Measurements from ENCODE around the gene ETS1. TPM values are rescaled to one million over a fixed set of nuclear protein-coding genes. Genes with fewer than 3 reads are reported as not detected.

Gene ETS1
- total RNA-seq, 1 donor from 2014 or later = 37.1 TPM

- H3K27me3 ChIP-seq (ENCODE audit: control insufficient read depth in 3 of 3, insufficient read depth in 3 of 3, low read length in 3 of 3) = no peaks in the 10 kb centered on the region
- no peaks in the 10 kb centered on the region for H3K9me3 ChIP-seq (ENCODE audit: control insufficient read depth in 3 of 3, low read length in 3 of 3)
- H3K4me3 ChIP-seq (ENCODE audit: low read length in 3 of 3) = no peak overlapping the region
- peaks cover 0 to 3% (median 0%) of the 10 kb centered on the region in 3 donors for H3K4me1 ChIP-seq (ENCODE audit: control insufficient read depth in 3 of 3, insufficient read depth in 3 of 3, low read length in 3 of 3)
- no peaks in the 10 kb centered on the region for H3K36me3 ChIP-seq (ENCODE audit: control insufficient read depth in 3 of 3, insufficient read depth in 3 of 3, low read length in 3 of 3)
- H3K9ac ChIP-seq (ENCODE audit: low read depth in 1 of 3, low read length in 3 of 3) = no peak overlapping the region
- H3K27ac ChIP-seq (ENCODE audit: low read depth, low read length) = no peak overlapping the region
Observed at GRCh38 chr11:128532572-128533091, 54.7 kb downstream of the ETS1 start.

- no peak overlapping the region for H3K9ac ChIP-seq (ENCODE audit: low read depth in 1 of 3, low read length in 3 of 3)
- H3K4me1 ChIP-seq (ENCODE audit: control insufficient read depth in 3 of 3, insufficient read depth in 3 of 3, low read length in 3 of 3) = peaks cover 0 to 3% (median 0%) of the 10 kb centered on the region in 3 donors
- no peak overlapping the region for H3K4me3 ChIP-seq (ENCODE audit: low read length in 3 of 3)
- H3K36me3 ChIP-seq (ENCODE audit: control insufficient read depth in 3 of 3, insufficient read depth in 3 of 3, low read length in 3 of 3) = no peaks in the 10 kb centered on the region
- H3K9me3 ChIP-seq (ENCODE audit: control insufficient read depth in 3 of 3, low read length in 3 of 3) = no peaks in the 10 kb centered on the region
- H3K27me3 ChIP-seq (ENCODE audit: control insufficient read depth in 3 of 3, insufficient read depth in 3 of 3, low read length in 3 of 3) = no peaks in the 10 kb centered on the region
- no peak overlapping the region for H3K27ac ChIP-seq (ENCODE audit: low read depth, low read length)
Observed at GRCh38 chr11:128532016-128532571, 55.3 kb downstream of the ETS1 start.

GRCh38 chr11:128531588-128531987, 55.8 kb downstream of the ETS1 start:
- Histone ChIP-seq H3K9me3 (ENCODE audit: control insufficient read depth in 3 of 3, low read length in 3 of 3) (no peaks in the 10 kb centered on the region), H3K4me1 (ENCODE audit: control insufficient read depth in 3 of 3, insufficient read depth in 3 of 3, low read length in 3 of 3) (peaks cover 0 to 3% (median 0%) of the 10 kb centered on the region in 3 donors), H3K4me3 (ENCODE audit: low read length in 3 of 3) (no peak overlapping the region), H3K36me3 (ENCODE audit: control insufficient read depth in 3 of 3, insufficient read depth in 3 of 3, low read length in 3 of 3) (no peaks in the 10 kb centered on the region), H3K27me3 (ENCODE audit: control insufficient read depth in 3 of 3, insufficient read depth in 3 of 3, low read length in 3 of 3) (no peaks in the 10 kb centered on the region), H3K9ac (ENCODE audit: low read depth in 1 of 3, low read length in 3 of 3) (no peak overlapping the region), H3K27ac (ENCODE audit: low read depth, low read length) (no peak overlapping the region)

GRCh38 chr11:128530118-128531074, 57.0 kb downstream of the ETS1 start:
- Histone ChIP-seq H3K27ac (ENCODE audit: low read depth, low read length) (no peak overlapping the region), H3K4me3 (ENCODE audit: low read length in 3 of 3) (no peak overlapping the region), H3K9me3 (ENCODE audit: control insufficient read depth in 3 of 3, low read length in 3 of 3) (no peaks in the 10 kb centered on the region), H3K9ac (ENCODE audit: low read depth in 1 of 3, low read length in 3 of 3) (no peak overlapping the region), H3K36me3 (ENCODE audit: control insufficient read depth in 3 of 3, insufficient read depth in 3 of 3, low read length in 3 of 3) (no peaks in the 10 kb centered on the region), H3K4me1 (ENCODE audit: control insufficient read depth in 3 of 3, insufficient read depth in 3 of 3, low read length in 3 of 3) (peaks cover 0 to 7% (median 0%) of the 10 kb centered on the region in 3 donors), H3K27me3 (ENCODE audit: control insufficient read depth in 3 of 3, insufficient read depth in 3 of 3, low read length in 3 of 3) (no peaks in the 10 kb centered on the region)

- Histone ChIP-seq H3K9ac (ENCODE audit: low read depth in 1 of 3, low read length in 3 of 3) (no peak overlapping the region), H3K4me1 (ENCODE audit: control insufficient read depth in 3 of 3, insufficient read depth in 3 of 3, low read length in 3 of 3) (peaks cover 0 to 12% (median 5%) of the 10 kb centered on the region in 3 donors), H3K27ac (ENCODE audit: low read depth, low read length) (no peak overlapping the region), H3K36me3 (ENCODE audit: control insufficient read depth in 3 of 3, insufficient read depth in 3 of 3, low read length in 3 of 3) (no peaks in the 10 kb centered on the region), H3K4me3 (ENCODE audit: low read length in 3 of 3) (no peak overlapping the region), H3K27me3 (ENCODE audit: control insufficient read depth in 3 of 3, insufficient read depth in 3 of 3, low read length in 3 of 3) (no peaks in the 10 kb centered on the region), H3K9me3 (ENCODE audit: control insufficient read depth in 3 of 3, low read length in 3 of 3) (no peaks in the 10 kb centered on the region)
Observed at GRCh38 chr11:128528294-128528693, 59.1 kb downstream of the ETS1 start.

GRCh38 chr11:128527046-128527445, 60.3 kb downstream of the ETS1 start:
- H3K4me3 ChIP-seq (ENCODE audit: low read length in 3 of 3) = no peak overlapping the region
- no peak overlapping the region for H3K9ac ChIP-seq (ENCODE audit: low read depth in 1 of 3, low read length in 3 of 3)
- H3K9me3 ChIP-seq (ENCODE audit: control insufficient read depth in 3 of 3, low read length in 3 of 3) = no peaks in the 10 kb centered on the region
- no peaks in the 10 kb centered on the region for H3K36me3 ChIP-seq (ENCODE audit: control insufficient read depth in 3 of 3, insufficient read depth in 3 of 3, low read length in 3 of 3)
- no peaks in the 10 kb centered on the region for H3K27me3 ChIP-seq (ENCODE audit: control insufficient read depth in 3 of 3, insufficient read depth in 3 of 3, low read length in 3 of 3)
- peaks cover 7 to 12% (median 11%) of the 10 kb centered on the region in 3 donors for H3K4me1 ChIP-seq (ENCODE audit: control insufficient read depth in 3 of 3, insufficient read depth in 3 of 3, low read length in 3 of 3)
- H3K27ac ChIP-seq (ENCODE audit: low read depth, low read length) = no peak overlapping the region

- Histone ChIP-seq H3K4me1 (ENCODE audit: control insufficient read depth in 3 of 3, insufficient read depth in 3 of 3, low read length in 3 of 3) (peaks cover 12 to 16% (median 14%) of the 10 kb centered on the region in 3 donors), H3K27me3 (ENCODE audit: control insufficient read depth in 3 of 3, insufficient read depth in 3 of 3, low read length in 3 of 3) (no peaks in the 10 kb centered on the region), H3K36me3 (ENCODE audit: control insufficient read depth in 3 of 3, insufficient read depth in 3 of 3, low read length in 3 of 3) (no peaks in the 10 kb centered on the region), H3K9me3 (ENCODE audit: control insufficient read depth in 3 of 3, low read length in 3 of 3) (no peaks in the 10 kb centered on the region), H3K27ac (ENCODE audit: low read depth, low read length) (no peak overlapping the region), H3K4me3 (ENCODE audit: low read length in 3 of 3) (no peak overlapping the region), H3K9ac (ENCODE audit: low read depth in 1 of 3, low read length in 3 of 3) (no peak overlapping the region)
Observed at GRCh38 chr11:128525411-128526243, 61.7 kb downstream of the ETS1 start.

- Histone ChIP-seq H3K9ac (ENCODE audit: low read depth in 1 of 3, low read length in 3 of 3) (no peak overlapping the region), H3K36me3 (ENCODE audit: control insufficient read depth in 3 of 3, insufficient read depth in 3 of 3, low read length in 3 of 3) (no peaks in the 10 kb centered on the region), H3K27me3 (ENCODE audit: control insufficient read depth in 3 of 3, insufficient read depth in 3 of 3, low read length in 3 of 3) (no peaks in the 10 kb centered on the region), H3K4me3 (ENCODE audit: low read length in 3 of 3) (no peak overlapping the region), H3K9me3 (ENCODE audit: control insufficient read depth in 3 of 3, low read length in 3 of 3) (no peaks in the 10 kb centered on the region), H3K4me1 (ENCODE audit: control insufficient read depth in 3 of 3, insufficient read depth in 3 of 3, low read length in 3 of 3) (peaks cover 9 to 19% (median 17%) of the 10 kb centered on the region in 3 donors), H3K27ac (ENCODE audit: low read depth, low read length) (peak overlapping the region; percentile 90)
Observed at GRCh38 chr11:128524172-128524571, 63.2 kb downstream of the ETS1 start.

GRCh38 chr11:128523641-128524040, 63.7 kb downstream of the ETS1 start:
- no peaks in the 10 kb centered on the region for H3K27me3 ChIP-seq (ENCODE audit: control insufficient read depth in 3 of 3, insufficient read depth in 3 of 3, low read length in 3 of 3)
- H3K4me1 ChIP-seq (ENCODE audit: control insufficient read depth in 3 of 3, insufficient read depth in 3 of 3, low read length in 3 of 3) = peaks cover 9 to 21% (median 17%) of the 10 kb centered on the region in 3 donors
- H3K9me3 ChIP-seq (ENCODE audit: control insufficient read depth in 3 of 3, low read length in 3 of 3) = no peaks in the 10 kb centered on the region
- no peaks in the 10 kb centered on the region for H3K36me3 ChIP-seq (ENCODE audit: control insufficient read depth in 3 of 3, insufficient read depth in 3 of 3, low read length in 3 of 3)
- H3K27ac ChIP-seq (ENCODE audit: low read depth, low read length) = peak overlapping the region; percentile 90
- no peak overlapping the region for H3K9ac ChIP-seq (ENCODE audit: low read depth in 1 of 3, low read length in 3 of 3)
- H3K4me3 ChIP-seq (ENCODE audit: low read length in 3 of 3) = no peak overlapping the region
